Progenitor cell of endocrine pancreas (in vitro differentiated cells): Measurements from ENCODE around the gene USP25. TPM values are rescaled to one million over a fixed set of nuclear protein-coding genes. Genes with fewer than 3 reads are reported as not detected.

Experiments
- DNase-seq: peaks from one replicate; pipeline ENCODE4 v3.0.0; 2021; ENCODE audit warnings: low spot score; ENCODE audit not compliant: unreplicated experiment
- H3K27ac Mint-ChIP-seq: 2 replicates; pipeline ENCODE4 v1.8.0; 2021; ENCODE audit warnings: mild to moderate bottlenecking, moderate library complexity, mixed read lengths
- H3K27me3 Mint-ChIP-seq: 2 replicates; pipeline ENCODE4 v1.8.0; 2021; ENCODE audit warnings: mixed read lengths
- H3K36me3 Mint-ChIP-seq: 2 replicates; pipeline ENCODE4 v1.8.0; 2022; ENCODE audit warnings: mixed read lengths; ENCODE audit not compliant: insufficient read depth
- H3K4me1 Mint-ChIP-seq: 2 replicates; pipeline ENCODE4 v1.8.0; 2021; ENCODE audit warnings: low read depth, mixed read lengths
- H3K4me3 Mint-ChIP-seq: 2 replicates; pipeline ENCODE4 v1.8.0; 2021; ENCODE audit warnings: low read depth, mild to moderate bottlenecking, moderate library complexity, mixed read lengths
- H3K9me3 Mint-ChIP-seq: 2 replicates; pipeline ENCODE4 v1.8.0; 2021; ENCODE audit warnings: low read depth, mixed read lengths
- CTCF ChIP-seq: fragments of 200-600 bp; sonication (generic); IDR thresholded peaks from one replicate; pipeline ENCODE4 v1.5.0; 2021; ENCODE audit warnings: antibody characterized with exemption, mild to moderate bottlenecking; ENCODE audit not compliant: unreplicated experiment
- long read RNA-seq: library from polyadenylated mRNA; unstranded; transcript quantifications from one replicate; pipeline ENCODE4 v2.0.0, GENCODE V29; 2020
- total RNA-seq: library from RNA; stranded (reverse); gene quantifications from 2 replicates; pipeline ENCODE4 v1.2.1, GENCODE V29; 2021

USP25 gene
- total RNA-seq = 48.8 and 50.3 TPM in 2 replicates
- long read RNA-seq, partial matches to known transcripts = 10 of 16 reads
- long read RNA-seq, other reads (novel, unspliced or antisense) = 6 of 16 reads

GRCh38 chr21:15729674-15730483, at the start of gene USP25:
TSS of gene USP25 (plus strand) at chr21:15729982. CDS start at chr21:15730394, 412 bp downstream.
- peaks cover 18% of the 10 kb centered on the region for H3K4me1 Mint-ChIP-seq
- DNase-seq = peak; percentile 87
- peak; percentile 17 for TF ChIP-seq CTCF
- H3K27ac Mint-ChIP-seq = peak within 1 kb of the TSS; percentile 98
- H3K9me3 Mint-ChIP-seq = no peaks in the 10 kb centered on the region
- H3K36me3 Mint-ChIP-seq = no peaks in the 10 kb centered on the region
- no peaks in the 10 kb centered on the region for H3K27me3 Mint-ChIP-seq
- peak within 1 kb of the TSS; percentile 93 for H3K4me3 Mint-ChIP-seq

GRCh38 chr21:15682186-15682895, 47.4 kb upstream of the USP25 start:
- H3K9me3 Mint-ChIP-seq = peaks cover 3% of the 10 kb centered on the region
- no peak for DNase-seq

GRCh38 chr21:15682977-15683376, 46.8 kb upstream of the USP25 start:
- Mint-ChIP-seq H3K4me3 (no peak overlapping the region), H3K27ac (no peak overlapping the region), H3K36me3 (no peaks in the 10 kb centered on the region), H3K27me3 (no peaks in the 10 kb centered on the region), H3K4me1 (no peaks in the 10 kb centered on the region), H3K9me3 (no peaks in the 10 kb centered on the region)
- DNase-seq = no peak
- TF ChIP-seq CTCF = no peak

More at GRCh38 chr21:15682186-15682895, 47.4 kb upstream of the USP25 start:
- Mint-ChIP-seq H3K27me3 (no peaks in the 10 kb centered on the region), H3K4me1 (no peaks in the 10 kb centered on the region), H3K4me3 (no peak overlapping the region), H3K27ac (peak overlapping the region; percentile 1), H3K36me3 (peaks cover 1% of the 10 kb centered on the region)
- TF ChIP-seq CTCF = no peak

GRCh38 chr21:15686506-15686905, 43.3 kb upstream of the USP25 start:
- H3K4me1 Mint-ChIP-seq = no peaks in the 10 kb centered on the region
- TF ChIP-seq CTCF = no peak
- H3K9me3 Mint-ChIP-seq = no peaks in the 10 kb centered on the region
- no peak for DNase-seq
- no peaks in the 10 kb centered on the region for H3K36me3 Mint-ChIP-seq
- H3K4me3 Mint-ChIP-seq = no peak overlapping the region
- H3K27me3 Mint-ChIP-seq = no peaks in the 10 kb centered on the region
- H3K27ac Mint-ChIP-seq = no peak overlapping the region

GRCh38 chr21:15687208-15687607, 42.6 kb upstream of the USP25 start:
- no peak for DNase-seq
- H3K27ac Mint-ChIP-seq = no peak overlapping the region
- H3K9me3 Mint-ChIP-seq = no peaks in the 10 kb centered on the region
- H3K4me1 Mint-ChIP-seq = no peaks in the 10 kb centered on the region
- H3K4me3 Mint-ChIP-seq = no peak overlapping the region
- TF ChIP-seq CTCF = no peak
- no peaks in the 10 kb centered on the region for H3K36me3 Mint-ChIP-seq
- no peaks in the 10 kb centered on the region for H3K27me3 Mint-ChIP-seq
